Activated CD8-positive, alpha-beta memory T cell treated with anti-CD3 and anti-CD28 coated beads for 48 hours (primary cell): ENCODE results near the gene HMOX1.
"Not testable (repeated sequence)": the region's sequence is repeated elsewhere in the genome, so short reads cannot be mapped to it uniquely, and the experiment has no call there.

Experiments used
- DNase-seq, 3 experiments: peaks; one replicate each; pipeline ENCODE4 v3.0.0-alpha.2; 2020; ENCODE audit warnings: low read depth in 2 of 3, low spot score in 2 of 3

HMOX1 gene

GRCh38 chr22:35378621-35379020 is 2.3 kb upstream of the HMOX1 start:
- no peak for DNase-seq

GRCh38 chr22:35379146-35379993 is 1.5 kb upstream of the HMOX1 start:
- DNase-seq: no peak

- no peak for DNase-seq
Measured at GRCh38 chr22:35380013-35380412, 883 bp upstream of the HMOX1 start.

- no peak for DNase-seq
Measured at GRCh38 chr22:35381424-35382009, 621 bp downstream of the HMOX1 start.

GRCh38 chr22:35383679-35384071 is 2.8 kb downstream of the HMOX1 start:
- no peak for DNase-seq

GRCh38 chr22:35384527-35384926 is 3.6 kb downstream of the HMOX1 start:
- DNase-seq: no peak

GRCh38 chr22:35384975-35385588 is 4.2 kb downstream of the HMOX1 start:
- DNase-seq: no peak

- no peak for DNase-seq
Measured at GRCh38 chr22:35386670-35387288, 5.9 kb downstream of the HMOX1 start.

- no peak for DNase-seq
Measured at GRCh38 chr22:35390933-35391332, 10.0 kb downstream of the HMOX1 start.

- DNase-seq: no peak
Measured at GRCh38 chr22:35392357-35392756, 11.5 kb downstream of the HMOX1 start.

- no peak for DNase-seq
Measured at GRCh38 chr22:35393116-35394010, 12.5 kb downstream of the HMOX1 start.

GRCh38 chr22:35394011-35394312 is 13.1 kb downstream of the HMOX1 start:
- DNase-seq: no peak

GRCh38 chr22:35394810-35395563 is 14.1 kb downstream of the HMOX1 start:
- no peak for DNase-seq

GRCh38 chr22:35396622-35397021 is 15.7 kb downstream of the HMOX1 start:
- DNase-seq: not testable (repeated sequence)

- no peak for DNase-seq
Measured at GRCh38 chr22:35397095-35397904, 16.4 kb downstream of the HMOX1 start.

GRCh38 chr22:35398591-35398973 is 17.7 kb downstream of the HMOX1 start:
- no peak for DNase-seq

GRCh38 chr22:35399114-35399677 is 18.3 kb downstream of the HMOX1 start:
- peak in 1 of 3 experiments; percentile 17 for DNase-seq

- peak; percentile 89 to 94 (median 90) for DNase-seq
Measured at GRCh38 chr22:35399678-35400500, 19.0 kb downstream of the HMOX1 start, which contains the start of gene MCM5. Gene MCM5, plus strand, starts transcription at chr22:35400140. Its CDS starts 299 bp downstream, at chr22:35400439.
